DND-41 (cell line): ENCODE data around the gene ZNF783.

Experiments used
- ATAC-seq: fragments of 200-7000 bp; cut with Tn5 transposase; 3 replicates; pipeline ENCODE4 v1.9.1; 2021; ENCODE audit warnings: low read depth; ENCODE audit not compliant: insufficient read depth
- DNase-seq: peaks from one replicate; pipeline ENCODE4 v3.0.0-alpha.2; 2020
- H2AFZ ChIP-seq: 2 replicates; pipeline ENCODE4 v1.6.0; 2012; ENCODE audit warnings: low read depth, low read length
- H3K27ac ChIP-seq: 2 replicates; pipeline ENCODE4 v1.5.1; 2012; ENCODE audit warnings: low read length, inconsistent platforms
- H3K27me3 ChIP-seq: fragments of 200-600 bp; sonication (generic); 2 replicates; pipeline ENCODE4 v1.6.0; 2012; ENCODE audit warnings: low read length, mild to moderate bottlenecking, inconsistent platforms; ENCODE audit not compliant: insufficient read depth, poor library complexity
- H3K36me3 ChIP-seq: 2 replicates; pipeline ENCODE4 v1.5.1; 2012; ENCODE audit warnings: low read length, inconsistent platforms; ENCODE audit not compliant: insufficient read depth
- H3K4me1 ChIP-seq: 2 replicates; pipeline ENCODE4 v1.5.1; 2012; ENCODE audit warnings: mild to moderate bottlenecking, low read length; ENCODE audit not compliant: insufficient read depth
- H3K4me2 ChIP-seq: 2 replicates; pipeline ENCODE4 v1.6.0; 2012; ENCODE audit warnings: mild to moderate bottlenecking, moderate library complexity, low read length, inconsistent platforms; ENCODE audit not compliant: insufficient read depth
- H3K4me3 ChIP-seq, 2 experiments: fragments of 200-600 bp in 1 of 2; shearing (Covaris generic) in 1 of 2; 2 replicates each; pipeline ENCODE4 v1.5.1; 2012 to 2016; ENCODE audit warnings: inconsistent platforms in 2 of 2, low read length in 2 of 2, mild to moderate bottlenecking in 2 of 2, low read depth in 1 of 2, moderate library complexity in 1 of 2
- H3K79me2 ChIP-seq: 2 replicates; pipeline ENCODE4 v1.6.0; 2012; ENCODE audit warnings: low read length, inconsistent platforms; ENCODE audit not compliant: insufficient read depth
- H3K9ac ChIP-seq: 2 replicates; pipeline ENCODE4 v1.6.0; 2012; ENCODE audit warnings: low read depth, mild to moderate bottlenecking, inconsistent platforms, low read length, moderate library complexity
- H3K9me3 ChIP-seq: 2 replicates; pipeline ENCODE4 v1.5.1; 2012; ENCODE audit warnings: low read length, moderate library complexity, mild to moderate bottlenecking, inconsistent platforms; ENCODE audit not compliant: insufficient read depth, severe bottlenecking
- H4K20me1 ChIP-seq: 2 replicates; pipeline ENCODE4 v1.6.0; 2012; ENCODE audit warnings: low read length; ENCODE audit not compliant: insufficient read depth
- CTCF ChIP-seq: IDR thresholded peaks from 2 replicates; pipeline ENCODE4 v1.5.1; 2012; ENCODE audit warnings: borderline replicate concordance, low read length, moderate library complexity, mild to moderate bottlenecking; ENCODE audit not compliant: poor library complexity, severe bottlenecking; ENCODE audit errors: extremely low read depth
- EZH2 ChIP-seq: IDR thresholded peaks from 3 replicates; pipeline ENCODE4 v1.6.1; 2012; ENCODE audit warnings: borderline replicate concordance, low read depth, mild to moderate bottlenecking, moderate library complexity, low read length, inconsistent platforms; ENCODE audit not compliant: severe bottlenecking

Gene ZNF783

GRCh38 chr7:149334219-149334618, 72.2 kb downstream of the ZNF783 start:
- Histone ChIP-seq H3K9me3 (no peaks in the 10 kb centered on the region), H4K20me1 (no peaks in the 10 kb centered on the region), H3K4me3 (no peak overlapping the region), H3K36me3 (no peaks in the 10 kb centered on the region), H3K27me3 (no peaks in the 10 kb centered on the region), H2AFZ (no peak overlapping the region), H3K4me1 (no peaks in the 10 kb centered on the region), H3K9ac (no peak overlapping the region), H3K27ac (no peak overlapping the region), H3K79me2 (no peaks in the 10 kb centered on the region), H3K4me2 (no peak overlapping the region)
- ATAC-seq (no peak), DNase-seq (no peak)
- no peak for TF ChIP-seq EZH2
- no peak for TF ChIP-seq CTCF
